Left ventricle myocardium inferior (tissue), 1 donor: Measurements from ENCODE around the gene SLC33A1. TPM values are rescaled to one million over a fixed set of nuclear protein-coding genes. Genes with fewer than 3 reads are reported as not detected.
"Not testable (repeated sequence)": the region's sequence is repeated elsewhere in the genome, so short reads cannot be mapped to it uniquely, and the experiment has no call there.

Source experiments
- DNase-seq: peaks from one replicate; pipeline ENCODE4 v3.0.0-alpha.2; 2020
- H3K27ac ChIP-seq: fragments of 200-600 bp; replicated peaks from 2 replicates; pipeline ENCODE4 v1.8.0; 2021
- H3K27me3 ChIP-seq: fragments of 200-600 bp; 2 replicates; pipeline ENCODE4 v1.8.0; 2021; ENCODE audit warnings: low read depth
- H3K36me3 ChIP-seq: fragments of 200-600 bp; 2 replicates; pipeline ENCODE4 v1.8.0; 2021
- H3K4me1 ChIP-seq: fragments of 200-600 bp; 2 replicates; pipeline ENCODE4 v1.8.0; 2021
- H3K4me3 ChIP-seq: fragments of 200-600 bp; 2 replicates; pipeline ENCODE4 v1.8.0; 2021; ENCODE audit warnings: mild to moderate bottlenecking, moderate library complexity
- H3K9me3 ChIP-seq: fragments of 200-600 bp; replicated peaks from 2 replicates; pipeline ENCODE4 v1.8.0; 2021
- CTCF ChIP-seq: fragments of 200-600 bp; IDR thresholded peaks from 2 replicates; pipeline ENCODE4 v1.8.0; 2021; ENCODE audit warnings: antibody characterized with exemption, mild to moderate bottlenecking, borderline replicate concordance
- intact Hi-C: fragments of 100-400 bp; cut with micrococcal nuclease; formaldehyde crosslinking; loops from one replicate; pipeline ENCODE4 v1.11.0; 2022
- total RNA-seq: library from RNA; stranded (reverse); fragmentation: NEBNext Ultra II Directional; extraction: Animal tissue kit (Norgen Biotek cat#: 25700); gene quantifications from one replicate; pipeline ENCODE4 v1.2.1, GENCODE V29; 2021
- donor health status: DM: no; HTN: yes; CAD: no; lungs with severe emphysema.

Gene SLC33A1
- total RNA-seq, 1 donor from 2014 or later = 22.4 TPM

- peaks cover 16% of the 10 kb centered on the region for H3K4me1 ChIP-seq
- H3K4me3 ChIP-seq = no peak overlapping the region
- intact Hi-C loops = no loop called here
- DNase-seq = no peak
- H3K27me3 ChIP-seq = no peaks in the 10 kb centered on the region
- no peak for TF ChIP-seq CTCF
- no peak overlapping the region for H3K27ac ChIP-seq
- peaks cover 4% of the 10 kb centered on the region for H3K36me3 ChIP-seq
- H3K9me3 ChIP-seq = no peaks in the 10 kb centered on the region
Observed at GRCh38 chr3:155889212-155889611, 35.0 kb upstream of the SLC33A1 start.

DNA sequence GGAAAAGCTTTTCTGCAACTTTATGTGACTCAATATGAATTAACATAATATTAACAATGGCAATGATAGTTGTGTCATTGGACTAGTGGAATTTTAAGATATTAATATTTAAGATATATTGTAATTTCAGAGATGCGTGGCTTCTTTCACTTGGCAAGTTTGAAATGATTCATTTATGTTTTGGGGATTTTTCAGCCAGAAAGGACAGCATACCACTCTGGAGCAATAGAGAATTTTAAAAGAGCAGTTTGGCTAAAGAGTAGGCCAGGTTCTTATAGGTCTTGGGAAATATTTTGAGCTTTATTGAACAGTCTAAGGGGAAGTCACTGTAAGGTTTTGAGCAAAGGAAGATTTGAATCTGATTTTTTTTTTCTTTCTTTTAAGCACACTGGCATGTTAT is 32.7 kb upstream of the SLC33A1 start:
- Histone ChIP-seq H3K9me3 (no peaks in the 10 kb centered on the region), H3K27ac (no peak overlapping the region), H3K4me3 (no peak overlapping the region), H3K27me3 (no peaks in the 10 kb centered on the region), H3K36me3 (no peaks in the 10 kb centered on the region), H3K4me1 (peaks cover 20% of the 10 kb centered on the region)
- DNase-seq = no peak
- TF ChIP-seq CTCF = no peak
- intact Hi-C loops = no loop called here

GRCh38 chr3:155886348-155886747 is 32.1 kb upstream of the SLC33A1 start:
- H3K27ac ChIP-seq, H3K36me3 ChIP-seq, H3K27me3 ChIP-seq, H3K4me3 ChIP-seq, H3K9me3 ChIP-seq, DNase-seq, intact Hi-C loops: not testable (repeated sequence)
- H3K4me1 ChIP-seq = peaks cover 25% of the 10 kb centered on the region

DNA sequence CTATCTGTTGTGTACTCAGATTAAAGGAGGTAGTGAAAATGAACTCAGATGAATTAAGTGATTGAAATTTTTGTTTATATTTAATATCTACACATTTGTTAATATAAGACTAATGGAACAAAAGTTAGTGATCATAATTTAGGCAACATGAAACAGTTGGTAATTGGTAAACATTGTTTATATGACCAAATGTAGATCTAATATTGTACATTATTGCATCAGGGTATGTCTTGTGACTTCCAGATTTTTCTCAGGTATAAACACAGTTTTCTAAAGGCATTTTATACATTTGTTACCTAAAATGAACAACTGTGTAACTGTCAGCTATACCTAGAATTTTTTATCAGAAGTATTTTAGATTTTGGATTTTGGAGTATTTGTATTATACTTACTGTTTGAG is 31.1 kb upstream of the SLC33A1 start:
- Histone ChIP-seq H3K4me3 (no peak overlapping the region), H3K36me3 (no peaks in the 10 kb centered on the region), H3K9me3 (no peaks in the 10 kb centered on the region), H3K27ac (no peak overlapping the region), H3K4me1 (peaks cover 19% of the 10 kb centered on the region), H3K27me3 (no peaks in the 10 kb centered on the region)
- DNase-seq = no peak
- intact Hi-C loops = no loop called here
- no peak for TF ChIP-seq CTCF

GRCh38 chr3:155884292-155884691 is 30.1 kb upstream of the SLC33A1 start:
- Histone ChIP-seq H3K4me1 (peaks cover 11% of the 10 kb centered on the region), H3K9me3 (no peaks in the 10 kb centered on the region), H3K27me3 (no peaks in the 10 kb centered on the region), H3K27ac (no peak overlapping the region), H3K36me3 (no peaks in the 10 kb centered on the region), H3K4me3 (no peak overlapping the region)
- intact Hi-C loops = no loop called here
- no peak for DNase-seq
- TF ChIP-seq CTCF = no peak

GRCh38 chr3:155880286-155880685 is 26.1 kb upstream of the SLC33A1 start:
- intact Hi-C loops = no loop called here

More at GRCh38 chr3:155880286-155880685, 26.1 kb upstream of the SLC33A1 start:
- Histone ChIP-seq H3K9me3 (no peaks in the 10 kb centered on the region), H3K4me1 (peaks cover 28% of the 10 kb centered on the region), H3K27me3 (no peaks in the 10 kb centered on the region), H3K27ac (no peak overlapping the region), H3K36me3 (no peaks in the 10 kb centered on the region), H3K4me3 (no peak overlapping the region)
- no peak for DNase-seq
- no peak for TF ChIP-seq CTCF
